Right forelimb (tissue), 1 donor: ENCODE measurements around the gene ACOT11.

Experiments used
- DNase-seq: peaks from one replicate; pipeline ENCODE4 v3.0.0-alpha.2; 2018

Gene ACOT11

DNA sequence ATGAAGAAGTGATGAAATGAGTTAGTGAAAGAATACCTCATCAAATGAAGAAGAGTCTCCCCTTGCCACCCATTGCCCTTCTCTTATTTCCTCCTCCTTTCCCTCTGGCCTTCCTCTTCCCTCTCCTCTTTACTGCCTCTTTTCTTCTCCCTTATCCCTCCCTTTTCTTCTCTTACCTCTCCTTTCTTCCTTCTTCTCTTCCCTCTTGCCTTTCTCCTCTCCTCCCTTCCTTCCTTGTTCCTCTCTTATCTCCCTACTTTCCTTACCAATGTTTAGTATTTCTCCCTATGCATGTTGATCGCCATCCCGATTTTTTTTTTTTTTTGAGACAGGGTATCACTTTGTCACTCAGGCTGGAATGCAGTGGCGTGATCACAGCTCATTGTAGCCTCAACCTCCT, 102.4 kb downstream of the ACOT11 start:
- DNase-seq, result no peak

DNA sequence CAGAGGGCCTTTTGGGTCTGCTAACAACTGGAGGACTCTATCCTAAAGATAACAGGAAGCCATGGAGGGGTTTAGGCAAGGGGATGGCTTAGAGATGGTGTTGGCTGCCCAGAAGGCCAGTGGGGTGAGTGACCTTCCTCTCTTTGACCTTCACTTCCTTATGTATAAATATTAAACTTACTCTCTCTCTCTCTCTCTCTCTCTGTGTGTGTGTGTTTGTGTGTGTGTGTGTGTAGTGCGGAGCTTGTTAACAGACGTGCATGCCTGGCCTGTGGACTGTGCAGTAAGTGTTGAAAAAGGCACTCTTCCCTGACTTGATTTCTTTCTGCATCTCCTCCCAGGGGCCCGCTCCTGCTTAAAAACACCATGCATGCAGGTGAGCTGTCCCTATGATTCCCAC, 103.6 kb downstream of the ACOT11 start:
- no peak for DNase-seq

DNA sequence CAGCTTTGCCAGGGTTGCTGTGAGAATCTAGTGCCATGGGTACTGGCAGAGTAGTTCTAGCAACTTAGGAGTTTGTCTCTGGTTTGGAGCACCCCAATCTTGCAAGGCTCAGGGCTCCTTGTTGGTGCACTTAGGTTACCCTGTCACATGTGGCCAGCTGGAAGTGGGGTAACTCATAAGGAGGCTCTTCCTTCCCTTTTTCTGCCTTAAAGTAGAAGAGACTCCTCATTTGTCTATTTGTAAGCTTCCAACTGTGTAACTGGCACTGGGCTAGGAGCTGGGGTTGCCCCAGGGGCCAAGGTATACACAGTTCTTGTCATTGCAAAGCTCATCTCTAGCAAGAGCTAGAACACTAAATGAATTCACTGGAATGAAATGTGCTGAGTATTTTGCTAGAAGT, 104.1 kb downstream of the ACOT11 start:
- DNase-seq, result no peak

GRCh38 chr1:54653036-54653435, 105.0 kb downstream of the ACOT11 start:
- no peak for DNase-seq

DNA sequence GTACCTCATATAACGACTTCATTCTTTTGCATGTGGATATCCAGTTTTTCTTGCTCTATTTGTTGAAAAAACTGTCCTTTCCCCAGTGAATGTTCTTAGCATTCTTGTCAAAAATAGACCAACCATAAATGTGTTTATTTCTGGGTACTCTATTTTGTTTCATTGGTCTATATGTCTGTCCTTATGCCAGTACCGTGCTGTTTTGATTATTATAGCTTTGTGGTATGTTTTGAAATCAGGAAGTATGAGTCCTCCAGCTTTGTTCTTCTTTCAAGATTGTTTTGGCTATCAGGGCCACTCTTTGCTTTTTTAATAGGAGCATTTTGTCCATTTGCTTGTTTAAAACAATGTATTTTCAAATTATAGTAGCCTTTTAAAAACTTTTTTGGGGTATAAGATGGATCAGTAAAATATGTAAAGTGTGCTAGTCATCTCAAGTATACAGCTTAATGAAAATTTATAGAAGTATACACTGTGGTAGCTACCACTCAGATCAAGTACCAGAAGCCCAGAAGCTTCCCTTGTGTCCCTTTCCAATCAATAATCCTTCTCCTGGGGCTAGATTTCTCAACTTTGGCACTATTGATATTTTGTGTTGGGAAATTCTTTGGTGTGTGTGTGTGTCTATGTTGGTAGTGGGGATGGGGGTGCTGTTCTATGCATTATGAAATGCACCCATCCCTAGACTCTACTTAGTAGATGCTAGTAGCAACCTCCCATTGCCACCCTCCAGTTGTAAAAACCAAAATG, 110.3 kb downstream of the ACOT11 start:
- DNase-seq, result no peak
